Effector memory CD4-positive, alpha-beta T cell (primary cell): Measurements from ENCODE around the gene ADAMTSL3.

ENCODE experiments used
- DNase-seq, 3 donors: peaks; one replicate each; pipeline ENCODE4 v3.0.0-alpha.2; 2020
- H3K27ac ChIP-seq: 2 replicates; pipeline ENCODE4 v1.7.0; 2013; ENCODE audit warnings: mild to moderate bottlenecking, low read length, moderate library complexity; ENCODE audit not compliant: insufficient read depth, poor library complexity, severe bottlenecking
- H3K27me3 ChIP-seq: replicated peaks from 2 replicates; pipeline ENCODE4 v1.7.0; 2013; ENCODE audit warnings: mild to moderate bottlenecking, low read length; ENCODE audit not compliant: insufficient read depth, control insufficient read depth, poor library complexity, severe bottlenecking
- H3K36me3 ChIP-seq: 2 replicates; pipeline ENCODE4 v1.7.0; 2013; ENCODE audit warnings: mild to moderate bottlenecking, low read length, moderate library complexity; ENCODE audit not compliant: control insufficient read depth, insufficient read depth
- H3K4me1 ChIP-seq: 2 replicates; pipeline ENCODE4 v1.7.0; 2013; ENCODE audit warnings: low read length, mild to moderate bottlenecking; ENCODE audit not compliant: control insufficient read depth, insufficient read depth, poor library complexity, severe bottlenecking
- H3K4me3 ChIP-seq: 2 replicates; pipeline ENCODE4 v1.7.0; 2013; ENCODE audit warnings: low read length, low read depth, mild to moderate bottlenecking; ENCODE audit not compliant: insufficient read depth, poor library complexity, severe bottlenecking
- H3K9me3 ChIP-seq: 2 replicates; pipeline ENCODE4 v1.7.0; 2013; ENCODE audit warnings: mild to moderate bottlenecking, low read length, moderate library complexity; ENCODE audit not compliant: control insufficient read depth

Gene ADAMTSL3

GRCh38 chr15:83716605-83717004, 62.7 kb downstream of the ADAMTSL3 start:
- no peaks in the 10 kb centered on the region for H3K9me3 ChIP-seq
- H3K27me3 ChIP-seq: no peaks in the 10 kb centered on the region
- no peak overlapping the region for H3K27ac ChIP-seq
- H3K36me3 ChIP-seq: no peaks in the 10 kb centered on the region
- H3K4me3 ChIP-seq: no peak overlapping the region
- H3K4me1 ChIP-seq: no peaks in the 10 kb centered on the region
- DNase-seq: no peak

- no peaks in the 10 kb centered on the region for H3K27me3 ChIP-seq
- H3K27ac ChIP-seq: no peak overlapping the region
- no peak for DNase-seq
- no peaks in the 10 kb centered on the region for H3K36me3 ChIP-seq
- no peak overlapping the region for H3K4me3 ChIP-seq
- H3K9me3 ChIP-seq: no peaks in the 10 kb centered on the region
- no peaks in the 10 kb centered on the region for H3K4me1 ChIP-seq
These were observed 63.1 kb downstream of the ADAMTSL3 start for GRCh38 chr15:83717010-83717409.

GRCh38 chr15:83720468-83720867, 66.5 kb downstream of the ADAMTSL3 start:
- Histone ChIP-seq H3K36me3 (no peaks in the 10 kb centered on the region), H3K9me3 (no peaks in the 10 kb centered on the region), H3K4me3 (no peak overlapping the region), H3K27ac (no peak overlapping the region), H3K4me1 (no peaks in the 10 kb centered on the region), H3K27me3 (no peaks in the 10 kb centered on the region)
- no peak for DNase-seq

GRCh38 chr15:83721031-83721430, 67.1 kb downstream of the ADAMTSL3 start:
- no peak for DNase-seq
- H3K9me3 ChIP-seq: no peaks in the 10 kb centered on the region
- H3K4me1 ChIP-seq: no peaks in the 10 kb centered on the region
- H3K4me3 ChIP-seq: no peak overlapping the region
- no peak overlapping the region for H3K27ac ChIP-seq
- H3K27me3 ChIP-seq: no peaks in the 10 kb centered on the region
- H3K36me3 ChIP-seq: no peaks in the 10 kb centered on the region

GRCh38 chr15:83721981-83722380, 68.1 kb downstream of the ADAMTSL3 start:
- Histone ChIP-seq H3K36me3 (no peaks in the 10 kb centered on the region), H3K27ac (no peak overlapping the region), H3K4me1 (no peaks in the 10 kb centered on the region), H3K27me3 (no peaks in the 10 kb centered on the region), H3K4me3 (no peak overlapping the region), H3K9me3 (no peaks in the 10 kb centered on the region)
- no peak for DNase-seq

GRCh38 chr15:83723216-83723615, 69.3 kb downstream of the ADAMTSL3 start:
- no peaks in the 10 kb centered on the region for H3K9me3 ChIP-seq
- no peak for DNase-seq
- no peaks in the 10 kb centered on the region for H3K4me1 ChIP-seq
- no peaks in the 10 kb centered on the region for H3K27me3 ChIP-seq
- no peaks in the 10 kb centered on the region for H3K36me3 ChIP-seq
- no peak overlapping the region for H3K4me3 ChIP-seq
- H3K27ac ChIP-seq: no peak overlapping the region

- no peaks in the 10 kb centered on the region for H3K27me3 ChIP-seq
- H3K27ac ChIP-seq: no peak overlapping the region
- H3K36me3 ChIP-seq: no peaks in the 10 kb centered on the region
- H3K4me3 ChIP-seq: no peak overlapping the region
- no peak for DNase-seq
- H3K9me3 ChIP-seq: no peaks in the 10 kb centered on the region
- H3K4me1 ChIP-seq: no peaks in the 10 kb centered on the region
These were observed 78.3 kb downstream of the ADAMTSL3 start for GRCh38 chr15:83732196-83732595.

GRCh38 chr15:83732770-83733169, 78.8 kb downstream of the ADAMTSL3 start:
- DNase-seq: no peak
- Histone ChIP-seq H3K4me3 (no peak overlapping the region), H3K36me3 (no peaks in the 10 kb centered on the region), H3K4me1 (no peaks in the 10 kb centered on the region), H3K27me3 (no peaks in the 10 kb centered on the region), H3K9me3 (no peaks in the 10 kb centered on the region), H3K27ac (no peak overlapping the region)

- no peaks in the 10 kb centered on the region for H3K27me3 ChIP-seq
- no peaks in the 10 kb centered on the region for H3K4me1 ChIP-seq
- DNase-seq: no peak
- no peak overlapping the region for H3K4me3 ChIP-seq
- no peaks in the 10 kb centered on the region for H3K36me3 ChIP-seq
- no peak overlapping the region for H3K27ac ChIP-seq
- H3K9me3 ChIP-seq: no peaks in the 10 kb centered on the region
These were observed 79.3 kb downstream of the ADAMTSL3 start for GRCh38 chr15:83733206-83733605.

GRCh38 chr15:83733691-83734090, 79.8 kb downstream of the ADAMTSL3 start:
- Histone ChIP-seq H3K27ac (no peak overlapping the region), H3K4me1 (no peaks in the 10 kb centered on the region), H3K4me3 (no peak overlapping the region), H3K36me3 (no peaks in the 10 kb centered on the region), H3K27me3 (no peaks in the 10 kb centered on the region), H3K9me3 (no peaks in the 10 kb centered on the region)
- DNase-seq: no peak

- no peak overlapping the region for H3K4me3 ChIP-seq
- no peaks in the 10 kb centered on the region for H3K9me3 ChIP-seq
- no peak for DNase-seq
- H3K36me3 ChIP-seq: no peaks in the 10 kb centered on the region
- H3K27ac ChIP-seq: no peak overlapping the region
- no peaks in the 10 kb centered on the region for H3K27me3 ChIP-seq
- H3K4me1 ChIP-seq: no peaks in the 10 kb centered on the region
These were observed 80.6 kb downstream of the ADAMTSL3 start for GRCh38 chr15:83734487-83734886.
